HG03432 (cell line): Measurements from ENCODE around the gene ABCC6.

Source experiments
- ATAC-seq: cut with Tn5 transposase; IDR thresholded peaks from one replicate; pipeline ENCODE4 v1.9.1; 2021; ENCODE audit warnings: mild to moderate bottlenecking, moderate library complexity; ENCODE audit not compliant: unreplicated experiment

Gene ABCC6

GRCh38 chr16:16144416-16144815 lies 78.9 kb downstream of the ABCC6 start:
- no peak for ATAC-seq

DNA sequence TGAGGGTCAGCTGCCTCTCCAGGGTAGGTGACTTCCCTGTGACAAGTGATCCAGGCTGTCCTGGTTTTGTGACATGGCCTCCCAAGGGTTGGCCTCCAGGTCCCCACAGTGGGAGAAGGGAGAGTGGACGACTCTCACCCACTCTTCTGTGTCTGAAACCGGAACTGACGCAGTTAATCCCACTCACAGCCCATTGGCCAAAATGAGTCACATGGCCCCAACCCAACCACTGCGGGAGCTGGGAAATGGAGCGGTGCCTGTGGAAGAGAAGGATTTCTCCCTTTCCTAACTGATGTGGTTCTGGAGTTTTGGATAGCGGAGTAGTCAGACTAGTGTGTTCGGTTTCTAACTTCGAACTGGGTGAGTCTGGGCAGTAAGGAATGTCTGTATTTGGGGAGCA lies 79.4 kb downstream of the ABCC6 start:
- ATAC-seq, result no peak

- no peak for ATAC-seq
Measured at GRCh38 chr16:16143038-16143763, 80.1 kb downstream of the ABCC6 start.

DNA sequence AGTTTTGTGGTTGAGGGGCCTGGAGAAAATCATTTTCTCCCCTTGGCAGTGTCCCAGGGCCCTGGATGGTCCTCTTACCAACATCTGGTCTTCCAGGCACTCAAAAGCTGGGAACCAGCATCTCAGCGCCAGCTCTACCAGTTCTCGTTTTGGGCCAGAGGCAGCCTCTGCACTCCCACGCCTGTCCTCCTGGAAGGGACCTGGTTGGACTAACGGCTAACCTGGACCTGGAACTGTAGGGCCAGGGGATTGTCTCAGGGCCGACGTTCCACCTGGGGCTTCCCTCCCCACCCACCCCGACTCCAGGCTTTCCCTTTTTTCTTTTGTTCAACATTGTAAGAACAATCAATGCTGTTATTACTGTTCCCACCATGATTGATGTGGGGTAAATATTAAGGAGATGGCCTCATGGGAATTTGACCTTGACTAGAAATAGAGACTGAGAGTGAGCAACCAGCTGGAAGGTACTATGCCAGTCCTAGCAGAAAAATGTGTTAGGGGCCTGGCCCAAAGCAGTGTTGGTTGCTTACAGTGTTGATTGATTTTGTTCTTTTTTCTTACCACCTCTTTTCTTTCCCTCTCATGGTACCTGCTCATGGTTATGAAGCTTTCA lies 81.4 kb downstream of the ABCC6 start:
- ATAC-seq, result no peak

GRCh38 chr16:16141141-16141540 lies 82.2 kb downstream of the ABCC6 start:
- no peak for ATAC-seq

DNA sequence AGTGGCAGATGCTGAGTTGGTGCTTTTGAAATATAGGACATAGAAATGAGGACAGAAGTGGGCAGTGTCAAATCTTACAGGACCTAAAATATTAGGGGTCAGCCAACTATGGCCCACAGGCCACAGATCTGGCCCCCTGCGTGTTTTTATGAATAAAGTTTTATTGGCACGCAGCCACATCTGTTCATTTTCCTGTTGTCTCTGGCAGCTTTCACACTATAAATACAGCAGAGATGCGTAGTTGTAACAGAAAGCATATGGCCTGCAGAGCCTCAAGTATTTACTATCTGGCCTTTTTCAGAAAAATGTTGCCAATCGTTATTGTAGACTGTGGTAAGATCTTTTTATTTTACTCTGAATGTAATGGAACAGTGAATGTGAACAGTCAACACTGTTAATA lies 82.8 kb downstream of the ABCC6 start:
- ATAC-seq, result no peak

DNA sequence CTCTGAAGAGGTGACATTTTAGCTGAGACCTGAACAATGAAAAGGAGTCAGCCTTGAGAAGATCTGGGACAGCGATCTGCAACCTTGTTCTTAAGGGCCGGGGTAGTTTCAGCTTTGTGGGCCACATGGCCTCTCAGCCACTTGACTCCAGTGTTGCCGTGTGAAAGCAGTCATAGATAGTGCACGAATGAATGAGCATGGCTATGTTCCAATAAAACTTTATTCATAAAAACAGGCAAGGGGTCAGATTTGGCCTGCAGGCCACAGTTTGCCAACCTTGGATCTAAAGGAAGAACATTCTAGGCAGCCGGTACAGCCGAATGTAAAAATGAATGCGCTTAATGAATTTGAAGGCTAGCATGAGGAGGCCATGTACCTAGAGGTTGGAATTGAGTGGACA lies 83.5 kb downstream of the ABCC6 start:
- no peak for ATAC-seq

DNA sequence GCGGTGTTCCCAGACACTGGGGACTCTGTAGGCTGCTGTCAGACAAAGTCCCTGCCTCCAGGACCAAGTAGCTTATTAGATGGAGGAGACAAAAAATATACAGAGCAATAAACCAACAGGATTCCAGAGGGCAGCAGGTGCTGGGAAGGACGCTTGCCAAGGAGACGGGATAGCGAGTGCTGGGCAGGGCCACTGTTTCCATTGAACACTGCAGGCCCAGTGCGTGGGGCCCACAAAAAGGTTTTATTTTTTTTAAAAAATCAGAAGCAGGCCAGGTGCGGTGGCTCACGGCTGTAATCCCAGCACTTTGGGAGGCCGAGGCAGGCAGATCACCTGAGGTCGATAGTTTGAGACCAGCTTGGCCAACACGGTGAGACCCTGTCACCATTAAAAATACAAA lies 84.2 kb downstream of the ABCC6 start:
- no peak for ATAC-seq

- no peak for ATAC-seq
Measured at GRCh38 chr16:16138034-16138635, 85.2 kb downstream of the ABCC6 start.

DNA sequence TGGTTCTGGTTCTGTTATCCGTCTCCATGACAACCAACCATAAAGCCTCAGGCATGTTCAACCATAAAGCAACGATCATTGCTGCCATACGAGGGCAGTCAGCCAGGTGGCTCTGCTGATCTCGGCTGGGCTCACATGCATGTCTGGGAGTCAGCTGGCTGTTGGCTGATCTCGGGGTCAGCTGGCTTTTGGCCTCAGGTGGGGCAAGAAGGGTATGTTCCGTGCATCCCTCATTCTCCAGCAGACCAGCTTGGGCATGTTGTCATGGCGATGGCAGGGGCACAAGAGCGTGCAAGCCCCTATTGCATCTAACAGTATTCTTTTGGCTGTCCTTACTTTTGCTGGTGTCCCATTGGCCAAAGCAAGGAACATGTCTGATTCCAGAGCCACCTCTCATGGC lies 86.2 kb downstream of the ABCC6 start:
- no peak for ATAC-seq

DNA sequence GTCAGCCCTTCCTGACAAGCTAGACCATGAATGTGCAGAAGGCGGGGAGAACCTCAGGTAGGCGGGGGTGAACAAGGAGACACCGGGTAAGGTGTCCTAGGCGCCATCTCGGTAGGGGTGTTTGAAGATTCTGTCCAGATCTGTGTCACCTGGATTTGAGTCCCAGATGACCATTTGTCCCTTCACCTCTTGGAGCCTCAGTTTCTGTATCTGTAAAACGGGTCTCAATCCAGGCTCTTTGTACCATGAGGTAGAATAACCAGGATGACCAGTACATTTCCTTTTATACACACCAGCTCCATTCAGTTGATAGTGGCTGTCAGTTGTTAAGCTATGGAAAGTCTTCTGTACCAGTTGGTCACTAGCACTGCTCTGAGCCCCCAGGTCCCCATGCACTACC lies 86.7 kb downstream of the ABCC6 start:
- ATAC-seq, result no peak

- no peak for ATAC-seq
Measured at GRCh38 chr16:16133943-16134604, 89.2 kb downstream of the ABCC6 start.

- ATAC-seq, result no peak
Measured at GRCh38 chr16:16131659-16132058, 91.6 kb downstream of the ABCC6 start.

DNA sequence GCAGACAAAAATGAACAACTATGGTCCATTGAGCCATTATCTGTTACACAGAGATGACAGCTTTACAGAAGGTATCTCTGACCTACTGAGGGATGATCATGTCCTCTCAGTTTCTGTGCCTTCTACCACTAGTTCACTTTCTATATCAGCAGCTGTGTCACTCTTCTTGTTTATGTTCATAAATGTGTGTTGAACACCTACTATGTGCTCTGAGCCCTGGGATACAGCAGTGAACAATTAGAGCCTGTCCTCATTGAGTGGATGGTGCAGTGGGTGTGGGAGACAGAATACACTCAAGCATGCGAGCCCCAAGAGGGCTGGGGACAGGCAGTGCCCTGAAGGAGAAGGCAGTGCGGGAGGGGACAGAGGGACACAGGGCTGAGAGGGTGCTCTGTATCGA lies 92.1 kb downstream of the ABCC6 start:
- no peak for ATAC-seq

GRCh38 chr16:16127469-16128116 lies 95.7 kb downstream of the ABCC6 start:
- ATAC-seq, result no peak

DNA sequence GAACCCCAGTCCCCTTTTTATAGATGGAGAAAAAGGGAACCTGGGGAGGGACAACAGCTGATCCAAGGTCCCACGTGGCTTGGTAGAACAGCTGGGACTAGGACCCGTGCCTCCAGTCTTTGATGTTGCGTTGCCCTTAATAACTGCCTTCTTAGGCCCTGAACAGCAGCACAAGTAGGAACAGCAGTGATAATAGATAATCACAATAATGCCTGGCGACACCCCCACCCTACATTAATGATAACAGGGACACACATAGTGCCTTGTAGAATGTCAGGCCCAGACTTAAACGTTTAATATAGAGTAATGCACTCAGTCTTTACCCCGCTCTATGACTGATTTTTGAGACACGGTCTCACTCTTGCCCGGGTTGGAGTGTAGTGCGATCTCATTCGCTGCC lies 96.4 kb downstream of the ABCC6 start:
- no peak for ATAC-seq

GRCh38 chr16:16124974-16125373 lies 98.3 kb downstream of the ABCC6 start:
- no peak for ATAC-seq

GRCh38 chr16:16124438-16124837 lies 98.9 kb downstream of the ABCC6 start:
- no peak for ATAC-seq

DNA sequence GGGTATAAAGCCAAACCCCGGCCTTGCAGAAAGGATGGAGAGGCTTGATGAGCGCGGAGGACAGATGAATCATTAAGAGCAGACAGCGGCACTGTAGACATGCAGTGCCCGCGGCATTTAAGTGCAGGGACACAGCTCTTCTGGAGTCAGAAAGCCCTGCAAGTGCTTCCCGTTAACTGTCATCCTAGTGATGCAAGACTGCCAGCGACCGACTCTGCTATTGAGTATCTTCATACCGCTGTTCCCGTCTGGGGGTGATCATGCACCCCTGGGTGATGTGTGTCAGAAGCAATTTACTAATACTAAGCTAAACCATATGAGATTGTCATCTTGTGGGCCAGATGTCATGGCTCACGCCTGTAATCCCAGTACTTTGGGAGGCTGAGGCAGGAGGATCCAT lies 101.0 kb downstream of the ABCC6 start:
- ATAC-seq, result no peak

GRCh38 chr16:16121185-16121727 lies 102.0 kb downstream of the ABCC6 start:
- no peak for ATAC-seq
